ENCODE measurements around the gene CDH1.

The CDH1 gene

DNA sequence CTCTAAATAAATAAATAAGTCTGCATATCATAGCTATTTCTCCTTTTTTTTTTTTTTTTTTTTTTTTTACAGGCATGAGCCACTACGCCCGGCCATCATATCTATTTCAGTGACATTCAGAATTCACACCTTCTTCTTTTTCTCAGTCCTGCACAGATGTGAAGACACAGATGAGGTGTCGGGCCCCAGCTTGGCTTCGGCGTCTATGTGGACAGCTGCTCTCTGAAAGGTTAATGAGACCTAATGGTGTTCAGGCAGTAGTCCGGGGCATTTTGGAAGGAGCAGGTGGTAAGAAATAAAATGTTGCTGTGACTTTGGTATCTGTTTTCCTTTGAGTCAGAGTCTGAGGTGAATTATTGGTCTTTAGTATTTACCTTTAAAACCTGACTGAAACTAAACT is 129.8 kb downstream of the CDH1 start:
- Histone ChIP-seq H3K27me3 (ENCODE audit: control insufficient read depth in 5 of 5, insufficient read depth in 4 of 5, low read length in 5 of 5) (no peaks in the 10 kb centered on the region), H3K4me1 (ENCODE audit: control insufficient read depth in 5 of 5, insufficient read depth in 5 of 5, low read length in 5 of 5) (no peaks in the 10 kb centered on the region), H3K4me3 (ENCODE audit: low read depth in 1 of 5, low read length in 5 of 5) (no peak overlapping the region), H3K9me3 (ENCODE audit: control insufficient read depth in 5 of 5, low read length in 5 of 5) (no peaks in the 10 kb centered on the region), H3K27ac (ENCODE audit: low read depth, low read length) (no peak overlapping the region), H3K9ac (ENCODE audit: low read length in 5 of 5) (no peak overlapping the region), H3K36me3 (ENCODE audit: control insufficient read depth in 5 of 5, insufficient read depth in 5 of 5, low read length in 5 of 5) (peaks cover 10 to 35% (median 17%) of the 10 kb centered on the region in 5 donors)

- Histone ChIP-seq H3K9ac (ENCODE audit: low read length in 5 of 5) (no peak overlapping the region), H3K4me3 (ENCODE audit: low read depth in 1 of 5, low read length in 5 of 5) (no peak overlapping the region), H3K27ac (ENCODE audit: low read depth, low read length) (no peak overlapping the region), H3K27me3 (ENCODE audit: control insufficient read depth in 5 of 5, insufficient read depth in 4 of 5, low read length in 5 of 5) (no peaks in the 10 kb centered on the region), H3K4me1 (ENCODE audit: control insufficient read depth in 5 of 5, insufficient read depth in 5 of 5, low read length in 5 of 5) (no peaks in the 10 kb centered on the region), H3K9me3 (ENCODE audit: control insufficient read depth in 5 of 5, low read length in 5 of 5) (no peaks in the 10 kb centered on the region), H3K36me3 (ENCODE audit: control insufficient read depth in 5 of 5, insufficient read depth in 5 of 5, low read length in 5 of 5) (peaks cover 10 to 28% (median 14%) of the 10 kb centered on the region in 5 donors)
These were observed 132.5 kb downstream of the CDH1 start for GRCh38 chr16:68869492-68870088.

DNA sequence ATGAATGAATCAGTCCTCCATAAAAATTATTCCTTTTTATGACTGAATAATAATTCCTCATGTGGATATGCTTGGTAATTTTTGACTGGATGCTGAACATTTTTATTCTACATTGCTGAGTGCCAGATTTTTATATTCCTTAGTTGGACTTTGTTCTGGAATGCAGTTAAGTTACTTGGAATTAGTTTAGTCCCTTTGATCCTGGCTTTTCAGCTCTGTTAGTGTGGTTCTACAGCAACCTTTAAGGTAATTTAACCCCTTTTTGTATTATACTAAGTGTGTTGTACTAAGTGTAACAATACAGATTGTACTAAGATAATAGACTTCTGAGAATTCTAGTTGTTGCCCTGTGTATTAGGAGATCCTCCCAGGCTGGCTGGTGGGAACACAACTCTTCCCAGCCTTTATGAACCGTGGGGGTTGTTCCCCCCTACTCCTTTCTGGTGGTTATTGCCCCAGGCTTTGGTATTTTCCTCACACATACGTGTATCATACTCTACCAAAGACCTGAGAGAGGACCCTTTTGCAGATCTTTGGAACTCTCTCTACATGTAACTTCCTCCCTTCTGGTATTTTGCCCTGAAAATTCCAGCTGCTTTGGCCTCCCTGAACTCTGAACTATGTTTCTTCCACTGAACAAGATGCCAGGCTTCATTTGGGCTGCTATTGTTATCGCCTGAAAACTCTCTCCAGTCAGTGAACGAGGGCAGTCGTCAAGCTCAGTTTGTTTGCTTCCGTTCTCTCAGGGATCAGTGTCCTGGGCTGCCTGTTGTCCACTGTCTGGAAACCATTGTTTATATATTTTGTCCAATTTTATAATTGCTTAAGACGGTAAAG is 136.8 kb downstream of the CDH1 start:
- H3K4me1 ChIP-seq (ENCODE audit: control insufficient read depth in 5 of 5, insufficient read depth in 5 of 5, low read length in 5 of 5) = no peaks in the 10 kb centered on the region
- H3K9me3 ChIP-seq (ENCODE audit: control insufficient read depth in 5 of 5, low read length in 5 of 5) = no peaks in the 10 kb centered on the region
- no peaks in the 10 kb centered on the region for H3K27me3 ChIP-seq (ENCODE audit: control insufficient read depth in 5 of 5, insufficient read depth in 4 of 5, low read length in 5 of 5)
- no peak overlapping the region for H3K4me3 ChIP-seq (ENCODE audit: low read depth in 1 of 5, low read length in 5 of 5)
- H3K9ac ChIP-seq (ENCODE audit: low read length in 5 of 5) = no peak overlapping the region
- no peak overlapping the region for H3K27ac ChIP-seq (ENCODE audit: low read depth, low read length)
- H3K36me3 ChIP-seq (ENCODE audit: control insufficient read depth in 5 of 5, insufficient read depth in 5 of 5, low read length in 5 of 5) = peaks cover 21 to 40% (median 25%) of the 10 kb centered on the region in 5 donors

- H3K4me1 ChIP-seq (ENCODE audit: control insufficient read depth in 5 of 5, insufficient read depth in 5 of 5, low read length in 5 of 5) = no peaks in the 10 kb centered on the region
- H3K4me3 ChIP-seq (ENCODE audit: low read depth in 1 of 5, low read length in 5 of 5) = no peak overlapping the region
- no peaks in the 10 kb centered on the region for H3K9me3 ChIP-seq (ENCODE audit: control insufficient read depth in 5 of 5, low read length in 5 of 5)
- no peaks in the 10 kb centered on the region for H3K27me3 ChIP-seq (ENCODE audit: control insufficient read depth in 5 of 5, insufficient read depth in 4 of 5, low read length in 5 of 5)
- peaks cover 11 to 42% (median 25%) of the 10 kb centered on the region in 5 donors for H3K36me3 ChIP-seq (ENCODE audit: control insufficient read depth in 5 of 5, insufficient read depth in 5 of 5, low read length in 5 of 5)
- H3K9ac ChIP-seq (ENCODE audit: low read length in 5 of 5) = no peak overlapping the region
- H3K27ac ChIP-seq (ENCODE audit: low read depth, low read length) = no peak overlapping the region
These were observed 138.8 kb downstream of the CDH1 start for GRCh38 chr16:68875871-68876270.

- peaks cover 5 to 25% (median 6%) of the 10 kb centered on the region in 5 donors for H3K36me3 ChIP-seq (ENCODE audit: control insufficient read depth in 5 of 5, insufficient read depth in 5 of 5, low read length in 5 of 5)
- H3K9me3 ChIP-seq (ENCODE audit: control insufficient read depth in 5 of 5, low read length in 5 of 5) = no peaks in the 10 kb centered on the region
- no peak overlapping the region for H3K27ac ChIP-seq (ENCODE audit: low read depth, low read length)
- H3K4me1 ChIP-seq (ENCODE audit: control insufficient read depth in 5 of 5, insufficient read depth in 5 of 5, low read length in 5 of 5) = peaks cover 0 to 7% (median 0%) of the 10 kb centered on the region in 5 donors
- no peak overlapping the region for H3K9ac ChIP-seq (ENCODE audit: low read length in 5 of 5)
- H3K4me3 ChIP-seq (ENCODE audit: low read depth in 1 of 5, low read length in 5 of 5) = no peak overlapping the region
- no peaks in the 10 kb centered on the region for H3K27me3 ChIP-seq (ENCODE audit: control insufficient read depth in 5 of 5, insufficient read depth in 4 of 5, low read length in 5 of 5)
These were observed 146.6 kb downstream of the CDH1 start for GRCh38 chr16:68883685-68884084.

GRCh38 chr16:68884401-68884800 is 147.3 kb downstream of the CDH1 start:
- no peaks in the 10 kb centered on the region for H3K9me3 ChIP-seq (ENCODE audit: control insufficient read depth in 5 of 5, low read length in 5 of 5)
- H3K4me3 ChIP-seq (ENCODE audit: low read depth in 1 of 5, low read length in 5 of 5) = no peak overlapping the region
- H3K27me3 ChIP-seq (ENCODE audit: control insufficient read depth in 5 of 5, insufficient read depth in 4 of 5, low read length in 5 of 5) = no peaks in the 10 kb centered on the region
- H3K9ac ChIP-seq (ENCODE audit: low read length in 5 of 5) = no peak overlapping the region
- H3K36me3 ChIP-seq (ENCODE audit: control insufficient read depth in 5 of 5, insufficient read depth in 5 of 5, low read length in 5 of 5) = peaks cover 5 to 23% (median 5%) of the 10 kb centered on the region in 5 donors
- peaks cover 0 to 8% (median 3%) of the 10 kb centered on the region in 5 donors for H3K4me1 ChIP-seq (ENCODE audit: control insufficient read depth in 5 of 5, insufficient read depth in 5 of 5, low read length in 5 of 5)
- no peak overlapping the region for H3K27ac ChIP-seq (ENCODE audit: low read depth, low read length)
